ENCODE data around the gene EEF1E1.

DNA sequence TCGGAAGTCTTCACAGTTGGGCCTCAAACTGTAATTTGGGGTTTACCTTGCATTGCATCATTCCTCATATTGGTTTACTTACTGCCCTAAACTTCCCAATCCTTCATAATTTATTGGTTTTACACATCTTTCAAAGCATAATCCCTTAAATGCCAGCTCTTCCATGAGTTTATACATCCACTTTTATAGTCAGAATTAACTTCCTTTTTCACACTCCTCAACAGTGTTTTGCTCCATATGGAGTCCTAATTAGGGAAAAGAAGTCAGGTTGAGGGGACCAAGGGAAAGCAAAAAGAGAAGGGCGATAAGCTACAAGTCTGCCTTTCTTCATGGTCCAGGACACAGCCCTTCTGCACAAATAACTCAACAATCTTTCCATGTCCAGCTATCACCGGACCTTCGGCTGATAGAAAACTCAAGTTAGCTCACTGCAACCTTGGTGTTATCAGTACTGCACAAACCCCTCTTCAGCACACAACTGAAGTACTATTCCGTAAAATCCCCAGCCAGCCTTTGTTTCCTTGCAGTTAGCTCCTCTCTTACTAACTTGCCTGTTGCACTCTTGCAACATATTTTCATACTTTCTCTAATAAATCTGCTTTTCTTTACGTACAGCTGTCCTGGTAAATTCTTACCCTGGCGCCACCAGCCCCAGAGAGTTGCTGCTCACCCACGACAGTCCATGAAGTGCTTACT is 2.0 kb downstream of the EEF1E1 start:
- TF ChIP-seq, protein P1, sequence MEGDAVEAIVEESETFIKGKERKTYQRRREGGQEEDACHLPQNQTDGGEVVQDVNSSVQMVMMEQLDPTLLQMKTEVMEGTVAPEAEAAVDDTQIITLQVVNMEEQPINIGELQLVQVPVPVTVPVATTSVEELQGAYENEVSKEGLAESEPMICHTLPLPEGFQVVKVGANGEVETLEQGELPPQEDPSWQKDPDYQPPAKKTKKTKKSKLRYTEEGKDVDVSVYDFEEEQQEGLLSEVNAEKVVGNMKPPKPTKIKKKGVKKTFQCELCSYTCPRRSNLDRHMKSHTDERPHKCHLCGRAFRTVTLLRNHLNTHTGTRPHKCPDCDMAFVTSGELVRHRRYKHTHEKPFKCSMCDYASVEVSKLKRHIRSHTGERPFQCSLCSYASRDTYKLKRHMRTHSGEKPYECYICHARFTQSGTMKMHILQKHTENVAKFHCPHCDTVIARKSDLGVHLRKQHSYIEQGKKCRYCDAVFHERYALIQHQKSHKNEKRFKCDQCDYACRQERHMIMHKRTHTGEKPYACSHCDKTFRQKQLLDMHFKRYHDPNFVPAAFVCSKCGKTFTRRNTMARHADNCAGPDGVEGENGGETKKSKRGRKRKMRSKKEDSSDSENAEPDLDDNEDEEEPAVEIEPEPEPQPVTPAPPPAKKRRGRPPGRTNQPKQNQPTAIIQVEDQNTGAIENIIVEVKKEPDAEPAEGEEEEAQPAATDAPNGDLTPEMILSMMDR (IDR thresholded peaks at IDR 0.05), result no peak
- TF ChIP-seq RCOR1 (IDR thresholded peaks at IDR 0.05; ENCODE audit: low read depth, low read length), result no peak
- no peak for TF ChIP-seq CBX8 (IDR thresholded peaks at IDR 0.05)
- TF ChIP-seq, protein P2, sequence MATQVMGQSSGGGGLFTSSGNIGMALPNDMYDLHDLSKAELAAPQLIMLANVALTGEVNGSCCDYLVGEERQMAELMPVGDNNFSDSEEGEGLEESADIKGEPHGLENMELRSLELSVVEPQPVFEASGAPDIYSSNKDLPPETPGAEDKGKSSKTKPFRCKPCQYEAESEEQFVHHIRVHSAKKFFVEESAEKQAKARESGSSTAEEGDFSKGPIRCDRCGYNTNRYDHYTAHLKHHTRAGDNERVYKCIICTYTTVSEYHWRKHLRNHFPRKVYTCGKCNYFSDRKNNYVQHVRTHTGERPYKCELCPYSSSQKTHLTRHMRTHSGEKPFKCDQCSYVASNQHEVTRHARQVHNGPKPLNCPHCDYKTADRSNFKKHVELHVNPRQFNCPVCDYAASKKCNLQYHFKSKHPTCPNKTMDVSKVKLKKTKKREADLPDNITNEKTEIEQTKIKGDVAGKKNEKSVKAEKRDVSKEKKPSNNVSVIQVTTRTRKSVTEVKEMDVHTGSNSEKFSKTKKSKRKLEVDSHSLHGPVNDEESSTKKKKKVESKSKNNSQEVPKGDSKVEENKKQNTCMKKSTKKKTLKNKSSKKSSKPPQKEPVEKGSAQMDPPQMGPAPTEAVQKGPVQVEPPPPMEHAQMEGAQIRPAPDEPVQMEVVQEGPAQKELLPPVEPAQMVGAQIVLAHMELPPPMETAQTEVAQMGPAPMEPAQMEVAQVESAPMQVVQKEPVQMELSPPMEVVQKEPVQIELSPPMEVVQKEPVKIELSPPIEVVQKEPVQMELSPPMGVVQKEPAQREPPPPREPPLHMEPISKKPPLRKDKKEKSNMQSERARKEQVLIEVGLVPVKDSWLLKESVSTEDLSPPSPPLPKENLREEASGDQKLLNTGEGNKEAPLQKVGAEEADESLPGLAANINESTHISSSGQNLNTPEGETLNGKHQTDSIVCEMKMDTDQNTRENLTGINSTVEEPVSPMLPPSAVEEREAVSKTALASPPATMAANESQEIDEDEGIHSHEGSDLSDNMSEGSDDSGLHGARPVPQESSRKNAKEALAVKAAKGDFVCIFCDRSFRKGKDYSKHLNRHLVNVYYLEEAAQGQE (IDR thresholded peaks at IDR 0.05), result no peak
- no peak for TF ChIP-seq EP300 (IDR thresholded peaks at IDR 0.05)
- no peak for TF ChIP-seq ZC3H11A (IDR thresholded peaks at IDR 0.05)
- TF ChIP-seq NR3C1 (IDR thresholded peaks at IDR 0.05), result no peak
- TF ChIP-seq CHD2 (IDR thresholded peaks at IDR 0.05; ENCODE audit: low read length, partially characterized antibody), result no peak
- no peak for TF ChIP-seq CHD4 (IDR thresholded peaks at IDR 0.05; ENCODE audit: borderline replicate concordance)
- TF ChIP-seq POLR2A (IDR thresholded peaks at IDR 0.05; ENCODE audit: low read length), result no peak
- no peak for TF ChIP-seq SMC3 (IDR thresholded peaks at IDR 0.05)
- no peak for TF ChIP-seq SREBF2 (IDR thresholded peaks at IDR 0.05)

Measured in A549 (cell line).